Spleen (tissue), 11 donors: Measurements from ENCODE around the gene PCSK6. TPM values are rescaled to one million over a fixed set of nuclear protein-coding genes. Genes with fewer than 3 reads are reported as not detected.

Experiments
- DNase-seq: peaks from one replicate; pipeline ENCODE4 v3.0.0-alpha.2; 2020
- H3K27ac ChIP-seq, 8 donors: fragments of 200-600 bp; sonication (generic) in 7 of 8; 1 replicate in 4 of 8; 2 replicates in 4 of 8; pipeline versions ENCODE4 v1.5.0 to v1.8.0; 2016 to 2021; ENCODE audit warnings: inconsistent platforms in 4 of 8, mild to moderate bottlenecking in 4 of 8, moderate library complexity in 1 of 8
- H3K27me3 ChIP-seq, 7 donors: fragments of 200-600 bp; sonication (generic) in 6 of 7; replicated peaks in 1 of 7; 1 replicate in 4 of 7; 2 replicates in 3 of 7; pipeline versions ENCODE4 v1.5.0 to v1.8.0; 2016 to 2021; ENCODE audit warnings: inconsistent platforms in 3 of 7, mild to moderate bottlenecking in 1 of 7
- H3K36me3 ChIP-seq, 6 donors: fragments of 200-600 bp; sonication (generic) in 5 of 6; 1 replicate in 4 of 6; 2 replicates in 2 of 6; pipeline versions ENCODE4 v1.5.0 to v1.8.0; 2016 to 2021; ENCODE audit warnings: inconsistent platforms in 2 of 6
- H3K4me1 ChIP-seq, 6 donors: fragments of 200-600 bp; sonication (generic) in 5 of 6; 1 replicate in 3 of 6; 2 replicates in 3 of 6; pipeline versions ENCODE4 v1.5.0 to v1.8.0; 2016 to 2021; ENCODE audit warnings: inconsistent platforms in 3 of 6
- H3K4me3 ChIP-seq, 8 donors: fragments of 200-600 bp; sonication (generic) in 7 of 8; 1 replicate in 4 of 8; 2 replicates in 4 of 8; pipeline versions ENCODE4 v1.5.0 to v1.8.0; 2016 to 2021; ENCODE audit warnings: inconsistent platforms in 4 of 8, mild to moderate bottlenecking in 4 of 8, moderate library complexity in 2 of 8
- H3K9me3 ChIP-seq, 8 donors: fragments of 200-600 bp; sonication (generic) in 7 of 8; 1 replicate in 4 of 8; 2 replicates in 4 of 8; pipeline versions ENCODE4 v1.5.0 to v1.8.0; 2016 to 2021; ENCODE audit warnings: inconsistent platforms in 4 of 8
- CTCF ChIP-seq, 11 experiments: fragments of 200-600 bp in 7 of 11; fragments of 450-650 bp in 4 of 11; sonication (generic) in 4 of 11; IDR thresholded peaks in 8 of 11; conservative IDR thresholded peaks in 3 of 11; 1 replicate in 7 of 11; 2 replicates in 4 of 11; pipeline versions ENCODE4 v1.4.0 to v1.8.0; 2016 to 2021; ENCODE audit warnings: antibody characterized with exemption in 11 of 11, inconsistent platforms in 4 of 11, mild to moderate bottlenecking in 1 of 11
- POLR2A ChIP-seq, 3 donors: fragments of 450-650 bp; IDR thresholded peaks; one replicate each; pipeline ENCODE4 v1.5.1; 2017; ENCODE audit warnings: antibody characterized with exemption in 3 of 3, mild to moderate bottlenecking in 1 of 3
- POLR2AphosphoS5 ChIP-seq, 3 donors: sonication (generic); formaldehyde crosslinking; IDR thresholded peaks; one replicate each; pipeline ENCODE4 v1.5.1; 2017; ENCODE audit warnings: antibody characterized with exemption in 3 of 3
- WGBS, 5 donors: extraction: QIAGEN DNeasy Blood & Tissue Kit in 3 of 5; methylation state at CpG; one replicate each; pipeline versions ENCODE4 v1.1.5 to v1.1.7; 2013 to 2018; 5-methylcytosine and 5-hydroxymethylcytosine counted together
- intact Hi-C: fragments of 100-400 bp; cut with DNase I; formaldehyde crosslinking; loops from one replicate; pipeline ENCODE4 v1.15.0; 2023; ENCODE audit warnings: low total_unique reads
- polyA plus RNA-seq, 3 donors: library from polyadenylated mRNA; stranded (reverse); fragments of 200-250 nt; gene quantifications; one replicate each; pipeline ENCODE4 v1.2.1, GENCODE V29; 2013
- total RNA-seq, 7 donors: library from RNA; depleted of rRNA in 3 of 7; stranded (reverse); fragments of >200 nt in 3 of 7; fragmentation: NEBNext Ultra II Directional in 4 of 7; extraction: Animal tissue kit (Norgen Biotek cat#: 25700) in 4 of 7; gene quantifications; one replicate each; pipeline versions ENCODE4 v1.1.0 to v1.2.1, GENCODE V29; 2016 to 2021
- donor health status: healthy with polysubstance abuse.
- donor health status: DM: no; HTN: no; CAD: no; lungs with moderate emphysema.
- donor health status: DM: no; HTN: no; CAD: no.
- donor health status: Bipolar disorder and iron deficiency.
- donor health status: healthy.
- donor health status: DM: no; HTN: no; CAD: no.
- donor health status: DM: yes; HTN: yes; CAD: no.

Gene PCSK6
- total and polyA plus RNA-seq, 10 donors, result 10.0 to 403 (median 252) TPM

DNA sequence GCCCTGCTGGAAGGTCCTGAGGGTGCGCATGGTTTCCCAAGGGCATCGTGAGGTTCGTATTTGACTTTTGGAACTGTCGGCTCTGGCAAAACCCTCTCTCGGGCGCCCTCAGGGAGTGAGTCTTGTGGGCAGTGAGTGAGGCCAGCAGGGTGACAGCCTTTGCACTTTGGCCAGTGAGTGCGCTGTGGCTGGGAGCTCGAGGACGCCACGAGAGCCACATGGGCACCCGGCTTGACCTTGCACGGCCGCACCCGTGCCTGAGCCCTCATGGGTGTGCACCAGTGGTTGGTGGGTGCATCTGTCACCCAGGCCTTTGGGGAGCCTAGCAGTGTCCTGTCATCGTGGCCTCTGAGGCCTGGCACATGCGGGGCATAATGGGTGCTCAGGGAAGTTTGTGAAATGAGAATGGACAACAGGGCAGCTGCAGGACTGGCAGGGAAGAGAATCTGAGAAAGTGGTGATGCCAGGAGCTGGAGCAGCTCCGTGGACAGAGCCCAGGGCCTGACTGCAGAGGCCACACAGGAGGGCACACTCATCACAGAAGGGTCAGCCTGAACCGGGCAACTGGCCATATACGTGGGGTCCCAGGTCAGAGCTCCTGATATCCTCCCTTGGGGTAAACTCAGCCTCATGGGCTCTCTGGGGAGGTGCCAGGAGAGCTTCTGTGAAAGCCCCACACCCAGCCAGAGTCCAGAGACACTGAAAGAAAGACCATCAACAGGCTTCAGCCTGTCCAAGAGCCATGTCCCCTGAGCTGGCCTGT is 164.1 kb downstream of the PCSK6 start:
- peak overlapping the region in 1 of 8 donors; percentile 17 for H3K27ac ChIP-seq
- DNase-seq, result peak; percentile 62
- no peak for TF ChIP-seq POLR2A (IDR thresholded peaks at IDR 0.05)
- TF ChIP-seq CTCF (IDR thresholded peaks at IDR 0.05 in 8 of 11, conservative IDR thresholded peaks at IDR 0.05 in 3 of 11), result no peak
- no peak for TF ChIP-seq POLR2AphosphoS5 (IDR thresholded peaks at IDR 0.05)
- no peaks in the 10 kb centered on the region for H3K9me3 ChIP-seq
- H3K36me3 ChIP-seq, result peaks cover 0 to 98% (median 13%) of the 10 kb centered on the region in 6 donors
- WGBS, 5 donors, result 85 to 90% (median 88%) methylated on average over 18 to 19 of the region's 19 CpGs
- intact Hi-C loops, result no loop called here
- H3K27me3 ChIP-seq, result peaks cover 0 to 39% (median 0%) of the 10 kb centered on the region in 7 donors
- no peak overlapping the region for H3K4me3 ChIP-seq
- H3K4me1 ChIP-seq, result peaks cover 0 to 15% (median 6%) of the 10 kb centered on the region in 6 donors

DNA sequence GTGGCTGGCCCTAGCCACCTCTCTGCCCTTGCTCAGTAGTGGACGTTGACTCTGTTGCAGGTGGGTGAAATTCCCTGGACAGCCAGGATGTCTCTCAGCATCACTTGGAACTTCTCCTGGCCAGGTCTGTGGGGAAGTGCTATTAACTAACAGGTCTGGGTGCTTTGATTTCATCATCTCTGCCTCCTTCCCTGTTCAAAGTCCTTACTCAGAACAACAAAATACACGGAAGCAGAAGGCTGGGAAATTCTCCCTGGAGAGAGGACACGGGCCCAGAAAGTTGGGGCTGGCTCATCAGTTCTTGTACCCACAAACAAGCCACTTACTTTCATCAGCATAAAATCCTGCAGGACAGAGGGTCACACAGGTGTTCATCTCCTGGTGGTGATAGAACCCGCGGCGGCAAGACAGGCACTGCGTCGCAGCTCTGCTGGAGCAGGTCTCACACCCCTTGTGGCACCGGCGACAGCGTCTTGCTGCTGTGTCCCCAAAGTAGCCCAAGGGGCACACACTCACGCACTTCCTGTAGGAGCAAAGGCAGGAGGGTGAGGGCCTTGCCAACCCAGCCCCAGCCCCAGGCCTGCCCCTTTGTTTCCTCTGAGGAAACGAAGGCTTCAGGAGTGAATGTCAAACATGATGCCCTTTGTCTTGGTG is 164.9 kb downstream of the PCSK6 start:
- H3K4me1 ChIP-seq, result peaks cover 0 to 19% (median 12%) of the 10 kb centered on the region in 6 donors
- intact Hi-C loops, result no loop called here
- H3K4me3 ChIP-seq, result no peak overlapping the region
- peaks cover 0 to 46% (median 0%) of the 10 kb centered on the region in 7 donors for H3K27me3 ChIP-seq
- DNase-seq, result peak; percentile 61
- H3K27ac ChIP-seq, result peak overlapping the region in 1 of 8 donors; percentile 17
- no peak for TF ChIP-seq POLR2AphosphoS5 (IDR thresholded peaks at IDR 0.05)
- TF ChIP-seq POLR2A (IDR thresholded peaks at IDR 0.05), result no peak
- TF ChIP-seq CTCF (IDR thresholded peaks at IDR 0.05 in 8 of 11, conservative IDR thresholded peaks at IDR 0.05 in 3 of 11), result no peak
- 79 to 87% (median 82%) methylated on average over 11 to 13 of the region's 13 CpGs for WGBS, 5 donors
- H3K36me3 ChIP-seq, result peaks cover 0 to 100% (median 13%) of the 10 kb centered on the region in 6 donors
- no peaks in the 10 kb centered on the region for H3K9me3 ChIP-seq

DNA sequence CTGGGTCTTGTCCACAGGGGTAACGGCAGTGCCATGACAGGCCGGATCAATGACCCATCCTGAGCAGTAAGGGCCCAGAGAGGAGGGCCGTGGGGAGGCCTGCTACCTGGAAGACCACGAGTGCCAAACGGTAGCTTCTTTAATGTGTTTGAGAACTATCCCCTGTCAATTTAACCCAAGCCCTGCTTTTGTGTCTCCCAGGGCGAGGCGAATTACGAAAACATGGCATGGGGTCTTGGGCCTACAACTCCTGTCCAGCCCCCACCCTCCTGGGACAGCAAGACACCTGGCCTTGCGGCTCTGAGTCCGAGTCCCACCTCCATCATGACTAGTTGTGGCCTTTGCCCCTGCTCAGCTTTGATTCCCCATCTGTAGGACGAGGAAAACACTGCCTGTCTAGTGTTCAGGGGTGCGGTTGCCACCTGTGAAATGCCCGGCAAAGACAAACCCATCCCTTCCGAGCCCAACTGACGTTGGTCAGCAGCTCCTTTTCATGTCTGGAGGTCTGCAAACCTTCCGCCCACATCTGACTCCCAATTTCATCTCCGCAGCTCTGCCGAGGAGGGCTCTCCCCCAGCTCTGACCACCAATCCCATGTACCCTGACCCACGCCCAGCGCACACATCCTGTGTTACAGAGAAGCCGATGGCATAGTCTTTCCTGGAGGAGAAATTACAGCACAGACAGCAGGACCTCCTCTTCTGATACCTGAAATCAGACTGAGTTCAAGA is 165.5 kb downstream of the PCSK6 start:
- intact Hi-C loops, result no loop called here
- Histone ChIP-seq H3K27me3 (peaks cover 0 to 52% (median 0%) of the 10 kb centered on the region in 7 donors), H3K27ac (peak overlapping the region in 1 of 8 donors; percentile 17), H3K9me3 (no peaks in the 10 kb centered on the region), H3K4me1 (peaks cover 0 to 19% (median 12%) of the 10 kb centered on the region in 6 donors), H3K4me3 (no peak overlapping the region), H3K36me3 (peaks cover 0 to 99% (median 13%) of the 10 kb centered on the region in 6 donors)
- 81 to 90% (median 88%) methylated on average over 21 of the region's 21 CpGs for WGBS, 5 donors
- DNase-seq, result peak; percentile 56
- peak in 1 of 3 donors; percentile 8 for TF ChIP-seq POLR2AphosphoS5 (IDR thresholded peaks at IDR 0.05)
- TF ChIP-seq POLR2A (IDR thresholded peaks at IDR 0.05), result no peak
- TF ChIP-seq CTCF (IDR thresholded peaks at IDR 0.05 in 8 of 11, conservative IDR thresholded peaks at IDR 0.05 in 3 of 11), result no peak
